DMS 273 (cell line): ENCODE measurements around the gene PCDH12.
A peak's percentile ranks its signal among the peaks of the same experiment; 100 is the strongest.
"Not testable (repeated sequence)": the region's sequence is repeated elsewhere in the genome, so short reads cannot be mapped to it uniquely, and the experiment has no call there.

Experiments
- DNase-seq: peaks from one replicate; lab custom pipeline; 2025; ENCODE audit not compliant: unreplicated experiment; lab: John Stamatoyannopoulos, UW

The PCDH12 gene

GRCh38 chr5:141941307-141941706, 16.7 kb downstream of the PCDH12 start:
- peak; percentile 40 for DNase-seq

GRCh38 chr5:141940695-141941271, 17.2 kb downstream of the PCDH12 start:
- no peak for DNase-seq

- no peak for DNase-seq
These were observed 22.5 kb downstream of the PCDH12 start for GRCh38 chr5:141935538-141935937.

GRCh38 chr5:141934099-141934844, 23.7 kb downstream of the PCDH12 start:
- peak; percentile 81 for DNase-seq

- no peak for DNase-seq
These were observed 24.9 kb downstream of the PCDH12 start for GRCh38 chr5:141933151-141933550.

GRCh38 chr5:141931694-141932093, 26.3 kb downstream of the PCDH12 start:
- DNase-seq: no peak

- DNase-seq: no peak
These were observed 28.5 kb downstream of the PCDH12 start for GRCh38 chr5:141929398-141930058.

GRCh38 chr5:141928051-141928450, 30.0 kb downstream of the PCDH12 start:
- DNase-seq: no peak

GRCh38 chr5:141926434-141926833, 31.6 kb downstream of the PCDH12 start:
- no peak for DNase-seq

GRCh38 chr5:141923448-141924313, 34.3 kb downstream of the PCDH12 start, which contains the start of gene DELE1:
Gene DELE1 (plus strand): TSS chr5:141923871. CDS start chr5:141923942, 71 bp downstream.
- peak; percentile 97 for DNase-seq

GRCh38 chr5:141922827-141923447, 35.1 kb downstream of the PCDH12 start:
- DNase-seq: not testable (repeated sequence)

- DNase-seq: no peak
These were observed 37.2 kb downstream of the PCDH12 start for GRCh38 chr5:141920771-141921170.

- DNase-seq: no peak
These were observed 38.5 kb downstream of the PCDH12 start for GRCh38 chr5:141919218-141920119.

GRCh38 chr5:141917760-141918159, 40.2 kb downstream of the PCDH12 start:
- no peak for DNase-seq

- DNase-seq: no peak
These were observed 41.5 kb downstream of the PCDH12 start for GRCh38 chr5:141916522-141916921.

GRCh38 chr5:141915881-141916336, 42.1 kb downstream of the PCDH12 start:
- peak; percentile 34 for DNase-seq

GRCh38 chr5:141914797-141915196, 43.2 kb downstream of the PCDH12 start:
- DNase-seq: no peak

- peak; percentile 72 for DNase-seq
These were observed 43.7 kb downstream of the PCDH12 start for GRCh38 chr5:141914199-141914743.

- DNase-seq: peak; percentile 36
These were observed 44.3 kb downstream of the PCDH12 start for GRCh38 chr5:141913560-141914198.
